Type B pancreatic cell (in vitro differentiated cells): ENCODE data around the gene GPBAR1. TPM values are rescaled to one million over a fixed set of nuclear protein-coding genes. Genes with fewer than 3 reads are reported as not detected.

Experiments
- DNase-seq: peaks from one replicate; pipeline ENCODE4 v3.0.0; 2021; ENCODE audit warnings: mixed read lengths; ENCODE audit not compliant: unreplicated experiment; ENCODE audit errors: extremely low spot score
- H3K27ac Mint-ChIP-seq: 2 replicates; pipeline ENCODE4 v1.8.0; 2021; ENCODE audit warnings: mild to moderate bottlenecking, mixed read lengths
- H3K27me3 Mint-ChIP-seq: 2 replicates; pipeline ENCODE4 v1.8.0; 2021; ENCODE audit warnings: mixed read lengths
- H3K36me3 Mint-ChIP-seq: 2 replicates; pipeline ENCODE4 v1.8.0; 2021; ENCODE audit warnings: mixed read lengths
- H3K4me1 Mint-ChIP-seq: one replicate; pipeline ENCODE4 v1.8.0; 2021; ENCODE audit warnings: mixed read lengths; ENCODE audit not compliant: unreplicated experiment
- H3K4me3 Mint-ChIP-seq: 2 replicates; pipeline ENCODE4 v1.8.0; 2021; ENCODE audit warnings: mild to moderate bottlenecking, mixed read lengths
- H3K9me3 Mint-ChIP-seq: 2 replicates; pipeline ENCODE4 v1.8.0; 2021; ENCODE audit warnings: mixed read lengths
- CTCF ChIP-seq: fragments of 200-600 bp; sonication (generic); conservative IDR thresholded peaks from 2 replicates; pipeline ENCODE4 v1.5.0; 2021; ENCODE audit warnings: antibody characterized with exemption, mild to moderate bottlenecking
- total RNA-seq: library from RNA; stranded (reverse); gene quantifications from 2 replicates; pipeline ENCODE4 v1.2.1, GENCODE V29; 2021; ENCODE audit warnings: low replicate concordance

The GPBAR1 gene
- total RNA-seq, 1 donor from 2014 or later: 2.1 TPM

GRCh38 chr2:218285604-218286003, 24.8 kb downstream of the GPBAR1 start:
- no peak for TF ChIP-seq CTCF
- no peaks in the 10 kb centered on the region for H3K36me3 Mint-ChIP-seq
- no peak for DNase-seq
- peaks cover 34% of the 10 kb centered on the region for H3K4me1 Mint-ChIP-seq
- H3K27ac Mint-ChIP-seq: peak overlapping the region; percentile 100
- no peaks in the 10 kb centered on the region for H3K9me3 Mint-ChIP-seq
- no peaks in the 10 kb centered on the region for H3K27me3 Mint-ChIP-seq
- H3K4me3 Mint-ChIP-seq: peak overlapping the region; percentile 86

- no peak for DNase-seq
- no peak for TF ChIP-seq CTCF
- peak overlapping the region; percentile 86 for H3K4me3 Mint-ChIP-seq
- H3K36me3 Mint-ChIP-seq: no peaks in the 10 kb centered on the region
- H3K4me1 Mint-ChIP-seq: peaks cover 38% of the 10 kb centered on the region
- H3K9me3 Mint-ChIP-seq: no peaks in the 10 kb centered on the region
- peak overlapping the region; percentile 100 for H3K27ac Mint-ChIP-seq
- no peaks in the 10 kb centered on the region for H3K27me3 Mint-ChIP-seq
Measured at GRCh38 chr2:218286570-218287459, 26.0 kb downstream of the GPBAR1 start.

GRCh38 chr2:218289639-218290315, 29.0 kb downstream of the GPBAR1 start:
- DNase-seq: no peak
- H3K4me3 Mint-ChIP-seq: peak overlapping the region; percentile 89
- no peaks in the 10 kb centered on the region for H3K36me3 Mint-ChIP-seq
- no peak for TF ChIP-seq CTCF
- H3K4me1 Mint-ChIP-seq: peaks cover 44% of the 10 kb centered on the region
- no peaks in the 10 kb centered on the region for H3K9me3 Mint-ChIP-seq
- H3K27ac Mint-ChIP-seq: peak overlapping the region; percentile 100
- H3K27me3 Mint-ChIP-seq: no peaks in the 10 kb centered on the region

GRCh38 chr2:218290316-218291261, 29.8 kb downstream of the GPBAR1 start:
- H3K4me1 Mint-ChIP-seq: peaks cover 50% of the 10 kb centered on the region
- H3K27ac Mint-ChIP-seq: peak overlapping the region; percentile 100
- no peaks in the 10 kb centered on the region for H3K27me3 Mint-ChIP-seq
- TF ChIP-seq CTCF: no peak
- peak overlapping the region; percentile 89 for H3K4me3 Mint-ChIP-seq
- no peaks in the 10 kb centered on the region for H3K9me3 Mint-ChIP-seq
- H3K36me3 Mint-ChIP-seq: no peaks in the 10 kb centered on the region
- no peak for DNase-seq

GRCh38 chr2:218291318-218292047, 30.7 kb downstream of the GPBAR1 start:
- H3K36me3 Mint-ChIP-seq: no peaks in the 10 kb centered on the region
- TF ChIP-seq CTCF: no peak
- H3K27me3 Mint-ChIP-seq: no peaks in the 10 kb centered on the region
- peaks cover 46% of the 10 kb centered on the region for H3K4me1 Mint-ChIP-seq
- no peak for DNase-seq
- H3K9me3 Mint-ChIP-seq: no peaks in the 10 kb centered on the region
- peak overlapping the region; percentile 89 for H3K4me3 Mint-ChIP-seq
- H3K27ac Mint-ChIP-seq: peak overlapping the region; percentile 100
